Omental fat pad (tissue), 4 donors: ENCODE data around the gene FAM187B. TPM values are rescaled to one million over a fixed set of nuclear protein-coding genes. Genes with fewer than 3 reads are reported as not detected.

Experiments
- ATAC-seq: fragments of 150-250 bp; one replicate; pipeline ENCODE4 v1.9.1; 2016; ENCODE audit warnings: mild to moderate bottlenecking, moderate library complexity; ENCODE audit not compliant: low FRiP score
- DNase-seq: peaks from one replicate; pipeline ENCODE4 v3.0.0-alpha.2; 2019; ENCODE audit warnings: low spot score
- total RNA-seq, 4 donors: library from RNA; depleted of rRNA; stranded (reverse); fragments of >200 nt; gene quantifications; one replicate each; pipeline ENCODE4 v1.1.0, GENCODE V29; 2016
- TF ChIP-seq, protein P1 (sequence below), 3 donors: fragments of 450-650 bp; IDR thresholded peaks; one replicate each; pipeline ENCODE4 v1.5.1; 2016 to 2017; ENCODE audit warnings: antibody characterized with exemption in 3 of 3, mild to moderate bottlenecking in 3 of 3, moderate library complexity in 2 of 3

Gene FAM187B
- total RNA-seq, 4 donors from 2014 or later: not detected

DNA sequence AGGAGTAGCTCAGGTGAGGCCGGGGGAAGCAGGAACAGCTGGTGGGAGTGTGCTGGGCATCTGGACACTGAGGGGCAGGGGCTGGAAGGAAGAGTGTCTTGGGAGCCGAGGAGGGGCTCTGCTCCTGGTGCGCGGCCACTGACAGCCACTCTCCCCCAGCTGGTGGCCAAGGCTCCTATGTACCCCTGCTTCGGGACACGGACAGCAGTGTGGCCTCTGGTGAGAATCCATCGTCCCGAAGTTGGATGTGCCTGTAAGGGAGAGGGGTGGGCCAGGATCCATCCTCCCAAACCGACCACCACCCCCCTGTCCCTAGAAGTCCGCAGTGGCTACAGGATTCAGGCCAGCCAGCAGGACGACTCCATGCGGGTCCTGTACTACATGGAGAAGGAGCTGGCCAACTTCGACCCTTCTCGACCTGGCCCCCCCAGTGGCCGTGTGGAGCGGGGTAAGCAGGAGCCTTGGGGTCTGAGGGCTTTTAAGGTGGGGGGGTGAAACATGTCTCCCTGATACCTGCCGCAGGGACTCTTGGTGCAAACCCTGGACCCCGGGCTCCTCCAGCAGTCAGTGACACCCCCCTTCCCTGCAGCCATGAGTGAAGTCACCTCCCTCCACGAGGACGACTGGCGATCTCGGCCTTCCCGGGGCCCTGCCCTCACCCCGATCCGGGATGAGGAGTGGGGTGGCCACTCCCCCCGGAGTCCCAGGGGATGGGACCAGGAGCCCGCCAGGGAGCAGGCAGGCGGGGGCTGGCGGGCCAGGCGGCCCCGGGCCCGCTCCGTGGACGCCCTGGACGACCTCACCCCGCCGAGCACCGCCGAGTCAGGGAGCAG, 38.2 kb upstream of the FAM187B start:
- DNase-seq (no peak), ATAC-seq (no peak)
- TF ChIP-seq, protein P1, sequence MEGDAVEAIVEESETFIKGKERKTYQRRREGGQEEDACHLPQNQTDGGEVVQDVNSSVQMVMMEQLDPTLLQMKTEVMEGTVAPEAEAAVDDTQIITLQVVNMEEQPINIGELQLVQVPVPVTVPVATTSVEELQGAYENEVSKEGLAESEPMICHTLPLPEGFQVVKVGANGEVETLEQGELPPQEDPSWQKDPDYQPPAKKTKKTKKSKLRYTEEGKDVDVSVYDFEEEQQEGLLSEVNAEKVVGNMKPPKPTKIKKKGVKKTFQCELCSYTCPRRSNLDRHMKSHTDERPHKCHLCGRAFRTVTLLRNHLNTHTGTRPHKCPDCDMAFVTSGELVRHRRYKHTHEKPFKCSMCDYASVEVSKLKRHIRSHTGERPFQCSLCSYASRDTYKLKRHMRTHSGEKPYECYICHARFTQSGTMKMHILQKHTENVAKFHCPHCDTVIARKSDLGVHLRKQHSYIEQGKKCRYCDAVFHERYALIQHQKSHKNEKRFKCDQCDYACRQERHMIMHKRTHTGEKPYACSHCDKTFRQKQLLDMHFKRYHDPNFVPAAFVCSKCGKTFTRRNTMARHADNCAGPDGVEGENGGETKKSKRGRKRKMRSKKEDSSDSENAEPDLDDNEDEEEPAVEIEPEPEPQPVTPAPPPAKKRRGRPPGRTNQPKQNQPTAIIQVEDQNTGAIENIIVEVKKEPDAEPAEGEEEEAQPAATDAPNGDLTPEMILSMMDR (IDR thresholded peaks at IDR 0.05): no peak

DNA sequence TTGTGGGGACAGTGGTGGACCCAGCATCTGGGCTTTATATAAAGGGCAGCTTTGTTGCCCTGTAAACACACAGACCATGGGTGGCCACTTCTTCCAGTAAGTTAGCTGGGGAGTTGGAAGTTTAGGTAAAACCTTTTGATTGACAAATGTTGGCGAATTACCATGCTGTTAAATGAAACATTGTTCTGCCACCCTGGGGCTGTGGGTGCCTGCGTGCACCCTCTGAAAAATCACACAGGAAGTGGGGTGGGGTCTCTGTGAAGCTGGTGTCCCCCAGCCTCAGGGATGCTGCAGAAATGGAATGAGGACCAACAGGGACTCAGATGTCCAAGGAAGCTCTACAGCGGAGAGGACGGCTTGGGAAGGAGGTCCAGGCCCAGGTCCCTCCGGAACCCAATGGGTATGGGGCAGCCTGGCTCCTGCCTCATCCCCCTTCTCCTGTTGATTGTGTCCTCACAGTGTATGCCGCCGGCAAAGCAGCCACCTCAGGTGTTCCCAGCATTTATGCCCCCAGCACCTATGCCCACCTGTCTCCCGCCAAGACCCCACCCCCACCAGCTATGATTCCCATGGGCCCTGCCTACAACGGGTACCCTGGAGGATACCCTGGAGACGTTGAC, 37.5 kb upstream of the FAM187B start:
- no peak for DNase-seq
- TF ChIP-seq, protein P1 (IDR thresholded peaks at IDR 0.05): no peak
- ATAC-seq: no peak

DNA sequence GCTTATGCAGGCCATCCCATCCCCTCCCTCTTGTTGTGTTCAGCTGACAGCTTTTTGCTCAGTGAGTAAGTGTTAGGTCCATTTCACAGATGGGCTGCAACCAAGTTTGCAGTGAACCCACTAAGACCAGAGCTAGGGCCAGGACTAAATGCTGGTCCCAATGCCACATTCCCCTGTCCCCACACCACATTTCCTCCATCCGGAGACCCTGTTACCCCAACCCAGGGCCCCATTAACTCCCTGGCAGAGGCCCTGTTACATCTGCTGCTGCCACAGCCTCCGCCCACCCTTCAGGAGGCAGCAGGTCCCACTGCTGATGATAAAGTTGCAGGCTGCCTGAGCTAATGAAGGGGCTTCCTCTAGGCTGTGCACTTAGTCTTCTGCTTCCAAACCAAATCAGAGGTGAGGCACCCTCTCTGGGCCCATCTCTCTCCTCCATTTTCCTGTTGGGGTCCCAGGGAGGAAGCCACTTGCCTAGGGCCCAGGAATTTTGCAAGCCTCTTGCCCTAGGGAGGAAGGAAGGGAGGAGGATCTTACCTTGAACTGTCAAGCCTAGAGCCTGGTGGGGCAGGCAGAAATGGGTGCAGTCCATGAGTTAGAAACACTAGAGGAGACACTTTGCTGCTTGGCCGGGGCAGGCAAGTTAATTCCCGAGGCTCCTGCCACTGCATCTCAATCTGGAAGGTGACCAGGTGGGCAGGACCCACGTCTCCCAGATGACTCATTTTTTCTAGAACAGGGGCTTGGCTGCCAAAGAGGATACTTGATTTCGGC, 36.8 kb upstream of the FAM187B start:
- ATAC-seq (no peak), DNase-seq (no peak)
- TF ChIP-seq, protein P1 (IDR thresholded peaks at IDR 0.05): no peak

DNA sequence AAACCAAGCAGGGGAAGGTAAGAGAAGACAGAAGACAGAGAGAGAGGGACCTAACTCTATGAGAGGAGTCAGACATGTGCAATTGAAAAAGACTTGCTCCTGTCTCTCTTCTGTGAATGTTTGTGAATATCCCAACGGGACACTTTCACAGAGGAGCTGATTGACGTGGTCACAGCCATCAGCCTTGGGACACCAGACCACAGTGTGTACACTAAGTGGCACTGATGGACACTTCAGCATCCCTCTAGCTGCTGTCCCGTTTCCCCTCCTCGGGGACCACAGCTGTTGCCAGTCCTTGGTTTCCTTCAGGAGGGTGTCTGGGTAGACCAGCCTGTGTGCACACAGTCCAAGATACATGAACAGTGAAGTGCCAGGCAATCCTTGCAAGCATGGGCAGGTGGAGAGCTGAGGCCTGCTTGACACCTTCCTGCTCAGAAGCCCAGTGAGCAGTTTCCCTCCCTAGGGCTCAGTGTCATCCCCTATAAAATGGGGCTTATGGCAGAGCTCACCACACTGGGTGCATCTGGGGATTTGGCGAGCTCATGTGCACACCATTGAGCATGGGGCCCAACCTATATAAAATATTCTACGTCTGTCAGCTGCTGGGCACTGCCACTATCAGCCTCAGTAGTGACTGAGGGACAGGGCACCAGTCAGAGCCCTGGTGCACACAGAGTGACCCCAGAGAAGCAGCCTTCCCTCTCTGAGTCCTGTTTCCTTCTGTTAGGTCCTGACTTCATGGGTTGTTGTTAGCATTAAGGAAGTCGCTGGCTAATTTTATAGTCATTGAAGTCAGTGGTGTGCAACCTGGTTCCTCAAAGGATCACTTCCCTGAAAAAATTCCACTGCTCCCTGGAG, 36.0 kb upstream of the FAM187B start:
- ATAC-seq (no peak), DNase-seq (no peak)
- TF ChIP-seq, protein P1 (IDR thresholded peaks at IDR 0.05): no peak

DNA sequence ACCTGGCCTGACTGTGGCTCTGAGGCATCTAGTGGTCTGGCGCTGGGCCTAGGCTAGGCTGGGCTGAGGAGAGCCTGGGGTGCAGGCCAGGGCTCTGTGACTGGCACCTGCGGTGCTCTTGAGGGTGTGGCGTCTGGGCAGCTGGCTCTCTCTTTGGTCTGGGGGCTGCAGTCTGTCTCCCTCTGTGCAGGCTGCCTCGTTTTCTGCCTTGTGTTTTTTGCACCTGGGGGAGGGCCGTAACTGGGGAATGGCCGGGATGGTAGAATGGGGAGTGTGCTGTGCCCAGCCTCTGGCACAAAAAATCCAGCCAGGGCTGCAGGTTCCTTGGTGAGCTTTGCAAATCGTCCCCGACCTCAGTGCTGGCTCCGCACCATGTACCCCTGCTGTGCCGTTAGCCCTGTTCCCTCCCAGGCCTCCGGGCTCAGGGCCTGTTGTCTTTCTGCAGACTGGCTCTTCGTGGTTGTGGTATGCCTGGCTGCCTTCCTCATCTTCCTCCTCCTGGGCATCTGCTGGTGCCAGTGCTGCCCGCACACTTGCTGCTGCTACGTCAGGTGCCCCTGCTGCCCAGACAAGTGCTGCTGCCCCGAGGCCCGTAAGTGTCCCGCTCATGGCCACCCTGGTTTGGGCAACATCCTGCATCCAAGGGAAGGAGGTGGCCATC, 33.7 kb upstream of the FAM187B start:
- no peak for ATAC-seq
- no peak for DNase-seq

More for the DNA sequence above, 33.7 kb upstream of the FAM187B start:
- TF ChIP-seq, protein P1 (IDR thresholded peaks at IDR 0.05): no peak
